Neuronal stem cell (in vitro differentiated cells): ENCODE results near the gene TSHR.
A peak's percentile ranks its signal among the peaks of the same experiment; 100 is the strongest.

ENCODE experiments used
- DNase-seq: peaks from one replicate; pipeline ENCODE4 v3.0.0-alpha.2; 2013; ENCODE audit warnings: low spot score
- H2AFZ ChIP-seq: one replicate; pipeline ENCODE4 v1.6.1; 2013; ENCODE audit warnings: mild to moderate bottlenecking, low read length, inconsistent platforms
- H2AK5ac ChIP-seq: 2 replicates; pipeline ENCODE4 v1.6.1; 2013; ENCODE audit warnings: low read depth, mild to moderate bottlenecking, inconsistent platforms, low read length, moderate library complexity, mixed read lengths
- H2BK120ac ChIP-seq: 2 replicates; pipeline ENCODE4 v1.6.1; 2013; ENCODE audit warnings: low read depth, mild to moderate bottlenecking, inconsistent platforms, low read length, moderate library complexity, mixed read lengths
- H2BK12ac ChIP-seq: one replicate; pipeline ENCODE4 v1.6.1; 2013; ENCODE audit warnings: low read length, inconsistent platforms
- H2BK15ac ChIP-seq: 2 replicates; pipeline ENCODE4 v1.6.1; 2013; ENCODE audit warnings: mild to moderate bottlenecking, low read length, inconsistent platforms, mixed read lengths
- H2BK5ac ChIP-seq: one replicate; pipeline ENCODE4 v1.6.1; 2013; ENCODE audit warnings: inconsistent platforms, mild to moderate bottlenecking, low read length, moderate library complexity
- H3K14ac ChIP-seq: one replicate; pipeline ENCODE4 v1.6.1; 2013; ENCODE audit warnings: low read length, inconsistent platforms
- H3K18ac ChIP-seq: 2 replicates; pipeline ENCODE4 v1.6.1; 2013; ENCODE audit warnings: low read length, inconsistent platforms
- H3K23ac ChIP-seq: 2 replicates; pipeline ENCODE4 v1.6.1; 2013; ENCODE audit warnings: low read depth, mild to moderate bottlenecking, mixed read lengths, low read length, inconsistent platforms; ENCODE audit not compliant: poor library complexity
- H3K27ac ChIP-seq: replicated peaks from 3 replicates; pipeline ENCODE4 v1.5.1; 2013; ENCODE audit warnings: low read length, inconsistent platforms
- H3K27me3 ChIP-seq, 3 experiments: 2 replicates each; pipeline ENCODE4 v1.6.1; 2013; ENCODE audit warnings: low read length in 3 of 3, mild to moderate bottlenecking in 2 of 3, inconsistent platforms in 1 of 3, low read depth in 1 of 3, mixed read lengths in 1 of 3, moderate library complexity in 1 of 3; ENCODE audit not compliant: control insufficient read depth in 3 of 3, insufficient read depth in 3 of 3
- H3K36me3 ChIP-seq, 2 donors: replicated peaks in 1 of 2; 2 replicates each; pipeline ENCODE4 v1.6.1; 2013; ENCODE audit warnings: low read length in 2 of 2; ENCODE audit not compliant: control insufficient read depth in 2 of 2, insufficient read depth in 2 of 2
- H3K4ac ChIP-seq: 2 replicates; pipeline ENCODE4 v1.6.1; 2013; ENCODE audit warnings: inconsistent platforms, mild to moderate bottlenecking, low read length, moderate library complexity
- H3K4me1 ChIP-seq, 2 donors: 1 replicate in 1 of 2; 2 replicates in 1 of 2; pipeline ENCODE4 v1.6.1; 2013; ENCODE audit warnings: low read length in 2 of 2, low read depth in 1 of 2; ENCODE audit not compliant: control insufficient read depth in 2 of 2, insufficient read depth in 1 of 2
- H3K4me2 ChIP-seq: one replicate; pipeline ENCODE4 v1.6.1; 2013; ENCODE audit warnings: mild to moderate bottlenecking, low read length, inconsistent platforms; ENCODE audit not compliant: insufficient read depth, poor library complexity, severe bottlenecking
- H3K4me3 ChIP-seq, 2 donors: 2 replicates each; pipeline ENCODE4 v1.5.1; 2013; ENCODE audit warnings: low read length in 2 of 2, mild to moderate bottlenecking in 2 of 2, inconsistent platforms in 1 of 2, moderate library complexity in 1 of 2
- H3K79me1 ChIP-seq: one replicate; pipeline ENCODE4 v1.6.1; 2013; ENCODE audit warnings: low read depth, mild to moderate bottlenecking, inconsistent platforms, low read length, moderate library complexity
- H3K9ac ChIP-seq: one replicate; pipeline ENCODE4 v1.6.1; 2013; ENCODE audit warnings: mild to moderate bottlenecking, low read depth, low read length, inconsistent platforms; ENCODE audit not compliant: poor library complexity
- H3K9me3 ChIP-seq, 2 donors: replicated peaks in 1 of 2; 2 replicates each; pipeline versions ENCODE3 to v1.6.1; 2013; ENCODE audit warnings: low read length in 2 of 2, mild to moderate bottlenecking in 2 of 2, inconsistent platforms in 1 of 2, low read depth in 1 of 2, mixed read lengths in 1 of 2, moderate library complexity in 1 of 2; ENCODE audit not compliant: control insufficient read depth in 2 of 2, insufficient read depth in 1 of 2
- H4K8ac ChIP-seq: one replicate; pipeline ENCODE4 v1.6.1; 2013; ENCODE audit warnings: low read depth, mild to moderate bottlenecking, inconsistent platforms, low read length, moderate library complexity
- H4K91ac ChIP-seq: one replicate; pipeline ENCODE4 v1.6.1; 2013; ENCODE audit warnings: low read length, low read depth, mild to moderate bottlenecking, inconsistent platforms; ENCODE audit not compliant: poor library complexity
- WGBS, 2 donors: extraction: QIAGEN DNeasy Blood & Tissue Kit; methylation state at CpG; one replicate each; pipeline ENCODE4 v1.1.7; 2013; ENCODE audit warnings: missing lambda C conversion rate in 2 of 2, mixed read lengths in 1 of 2; ENCODE audit not compliant: insufficient read length in 2 of 2, insufficient replicate concordance in 1 of 2; ENCODE audit errors: extremely low coverage in 2 of 2; 5-methylcytosine and 5-hydroxymethylcytosine counted together

TSHR gene

DNA sequence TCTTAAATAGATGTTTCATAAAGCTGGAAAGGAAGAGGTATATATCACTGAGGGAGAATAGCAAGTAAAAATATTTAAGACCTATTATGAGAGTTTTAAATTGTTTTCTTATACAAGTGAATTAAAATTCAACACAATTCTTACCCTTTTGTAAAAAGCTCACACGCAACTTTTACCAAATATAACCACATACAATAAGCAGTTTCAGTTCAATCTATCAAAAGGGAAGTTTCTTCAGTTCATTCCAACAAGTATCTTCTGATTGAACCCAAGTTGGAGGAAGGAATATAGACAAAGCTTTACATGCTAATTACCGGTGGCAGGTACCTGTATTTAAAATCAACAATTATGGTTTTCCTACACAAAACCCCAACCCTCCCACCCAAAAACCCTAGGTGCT is 224.2 kb downstream of the TSHR start:
- Histone ChIP-seq H2BK5ac (no peak overlapping the region), H4K91ac (no peak overlapping the region), H3K9me3 (no peaks in the 10 kb centered on the region), H2AK5ac (no peak overlapping the region), H3K27me3 (no peaks in the 10 kb centered on the region), H3K18ac (no peak overlapping the region), H3K23ac (no peak overlapping the region), H2AFZ (no peak overlapping the region), H3K4ac (no peak overlapping the region), H3K9ac (no peak overlapping the region), H3K4me2 (no peak overlapping the region), H3K79me1 (no peaks in the 10 kb centered on the region), H2BK15ac (no peak overlapping the region), H3K27ac (no peak overlapping the region), H3K4me1 (no peaks in the 10 kb centered on the region), H3K14ac (no peak overlapping the region), H3K36me3 (peaks cover 0 to 75% of the 10 kb centered on the region in 2 donors), H2BK12ac (no peak overlapping the region), H2BK120ac (no peak overlapping the region), H3K4me3 (no peak overlapping the region), H4K8ac (no peak overlapping the region)
- DNase-seq = no peak
- whole genome bisulfite sequencing, 2 donors = no CpG with 5 or more reads among the region's 2 CpGs

GRCh38 chr14:81187832-81188522 is 232.6 kb downstream of the TSHR start:
- Histone ChIP-seq H3K18ac (no peak overlapping the region), H2BK120ac (no peak overlapping the region), H3K4me2 (no peak overlapping the region), H3K9me3 (peaks cover 0 to 4% of the 10 kb centered on the region in 2 donors), H4K8ac (no peak overlapping the region), H2AFZ (no peak overlapping the region), H4K91ac (no peak overlapping the region), H3K14ac (no peak overlapping the region), H3K4me1 (no peaks in the 10 kb centered on the region), H3K79me1 (no peaks in the 10 kb centered on the region), H3K27ac (no peak overlapping the region), H3K36me3 (peaks cover 9 to 95% of the 10 kb centered on the region in 2 donors), H2BK15ac (no peak overlapping the region), H2AK5ac (no peak overlapping the region), H2BK5ac (no peak overlapping the region), H3K4me3 (no peak overlapping the region), H3K23ac (no peak overlapping the region), H3K4ac (no peak overlapping the region), H3K27me3 (no peaks in the 10 kb centered on the region), H3K9ac (no peak overlapping the region), H2BK12ac (no peak overlapping the region)
- WGBS, 2 donors = no CpG with 5 or more reads among the region's 5 CpGs
- DNase-seq = no peak

DNA sequence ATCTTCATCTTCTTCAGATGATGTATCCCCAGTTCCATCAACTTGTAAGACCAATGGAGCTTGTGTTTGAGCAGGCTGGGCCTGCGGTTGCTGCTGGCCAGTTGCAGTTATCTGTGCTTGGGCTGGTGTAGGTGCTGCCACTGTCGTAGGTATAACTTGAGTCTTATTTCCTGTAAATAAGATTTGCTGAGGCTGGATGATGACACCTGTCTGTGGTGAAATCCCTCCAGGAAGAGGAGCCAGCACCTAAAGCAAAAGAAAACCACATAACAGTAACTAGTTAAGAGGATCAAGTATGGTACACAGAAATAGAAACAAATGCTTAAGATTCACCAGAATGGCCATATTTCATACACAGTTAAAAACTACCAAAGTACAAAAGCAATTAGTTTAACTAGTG is 237.2 kb downstream of the TSHR start:
- DNase-seq = no peak
- peaks cover 10 to 98% of the 10 kb centered on the region in 2 donors for H3K36me3 ChIP-seq
- no peak overlapping the region for H2BK120ac ChIP-seq
- H3K27me3 ChIP-seq = peaks cover 0 to 3% (median 0%) of the 10 kb centered on the region in 3 experiments
- H3K4me1 ChIP-seq = no peaks in the 10 kb centered on the region
- no peak overlapping the region for H2AFZ ChIP-seq
- no CpG with 5 or more reads among the region's 2 CpGs for WGBS, 2 donors
- no peak overlapping the region for H3K23ac ChIP-seq
- H2BK15ac ChIP-seq = no peak overlapping the region
- no peak overlapping the region for H4K8ac ChIP-seq
- H3K4me2 ChIP-seq = no peak overlapping the region
- no peak overlapping the region for H3K9ac ChIP-seq
- H3K9me3 ChIP-seq = peaks cover 0 to 4% of the 10 kb centered on the region in 2 donors
- no peak overlapping the region for H2AK5ac ChIP-seq
- no peak overlapping the region for H2BK5ac ChIP-seq
- no peak overlapping the region for H2BK12ac ChIP-seq
- no peak overlapping the region for H4K91ac ChIP-seq
- no peaks in the 10 kb centered on the region for H3K79me1 ChIP-seq
- no peak overlapping the region for H3K4me3 ChIP-seq
- H3K14ac ChIP-seq = no peak overlapping the region
- no peak overlapping the region for H3K18ac ChIP-seq
- no peak overlapping the region for H3K27ac ChIP-seq
- H3K4ac ChIP-seq = no peak overlapping the region

DNA sequence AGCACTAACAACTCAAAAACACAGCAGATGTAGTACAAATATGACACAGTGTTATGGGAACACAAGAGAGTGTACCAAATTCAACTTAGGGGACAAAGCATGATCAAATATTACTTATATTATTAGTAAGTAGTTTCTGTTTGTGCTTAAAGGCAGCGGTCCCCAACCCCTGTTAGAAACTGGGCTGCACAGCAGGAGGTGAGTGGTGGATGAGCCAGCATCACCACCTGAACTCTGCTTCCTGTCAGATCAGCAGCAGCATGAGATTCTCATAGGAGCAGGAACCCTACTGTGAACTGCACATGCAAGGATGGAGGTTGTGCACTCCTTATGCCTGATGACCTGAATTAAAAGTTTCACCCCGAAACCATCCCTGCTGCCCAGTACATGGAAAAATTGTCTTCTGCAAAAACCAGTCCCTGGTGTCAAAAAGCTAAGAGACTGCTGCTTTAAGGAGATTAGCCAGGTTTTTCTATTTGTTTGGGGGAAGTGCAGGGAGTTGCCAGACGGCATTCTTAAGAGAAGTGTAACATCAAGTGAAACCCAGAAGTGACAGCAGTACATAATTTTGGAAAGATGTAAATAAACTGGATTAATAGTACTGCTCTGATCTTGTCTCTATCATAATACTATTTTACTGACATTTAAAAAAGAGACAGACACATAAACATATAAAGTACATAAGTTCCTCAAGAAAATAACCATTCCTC is 238.7 kb downstream of the TSHR start:
- Histone ChIP-seq H2AFZ (no peak overlapping the region), H3K36me3 (peaks cover 10 to 99% of the 10 kb centered on the region in 2 donors), H3K9ac (no peak overlapping the region), H3K27me3 (peaks cover 0 to 3% (median 0%) of the 10 kb centered on the region in 3 experiments), H2BK15ac (no peak overlapping the region), H3K23ac (no peak overlapping the region), H3K27ac (no peak overlapping the region), H3K4ac (no peak overlapping the region), H3K9me3 (no peaks in the 10 kb centered on the region), H3K4me1 (no peaks in the 10 kb centered on the region), H3K4me2 (no peak overlapping the region), H2AK5ac (no peak overlapping the region), H3K79me1 (no peaks in the 10 kb centered on the region), H2BK120ac (no peak overlapping the region), H4K8ac (no peak overlapping the region), H4K91ac (no peak overlapping the region), H3K18ac (no peak overlapping the region), H3K14ac (no peak overlapping the region), H2BK12ac (no peak overlapping the region), H3K4me3 (peak overlapping the region in 1 of 2 donors; percentile 58), H2BK5ac (no peak overlapping the region)
- no CpG with 5 or more reads among the region's 3 CpGs for WGBS, 2 donors
- no peak for DNase-seq
